K562 (cell line): ENCODE measurements around the gene HSBP1L1.

Experiments used
- FOXP1 ChIP-seq: sonication (generic); formaldehyde crosslinking; IDR thresholded peaks from 2 replicates; pipeline ENCODE4 v1.8.0; 2022; ENCODE audit warnings: mild to moderate bottlenecking, missing genetic modification reagents
- ZNF263 ChIP-seq: sonication (generic); formaldehyde crosslinking; IDR thresholded peaks from 2 replicates; pipeline ENCODE4 v1.8.0; 2022; ENCODE audit warnings: mild to moderate bottlenecking, missing genetic modification reagents, borderline replicate concordance

GRCh38 chr18:79917169-79917852 is 47.1 kb upstream of the HSBP1L1 start:
- no peak for TF ChIP-seq FOXP1 (CRISPR knock-in tag)
- TF ChIP-seq ZNF263: no peak
